Fibroblast of villous mesenchyme (primary cell): Measurements from ENCODE around the gene MBLAC2. TPM values are rescaled to one million over a fixed set of nuclear protein-coding genes. Genes with fewer than 3 reads are reported as not detected.

Source experiments
- DNase-seq: peaks from one replicate; pipeline ENCODE4 v3.0.0-alpha.2; 2010; ENCODE audit warnings: low read depth
- H3K4me3 ChIP-seq: 2 replicates; pipeline ENCODE4 v1.5.1; 2011; ENCODE audit warnings: low read depth, mild to moderate bottlenecking, low read length
- CTCF ChIP-seq: IDR thresholded peaks from 2 replicates; pipeline ENCODE4 v1.5.1; 2012; ENCODE audit warnings: low read depth, mild to moderate bottlenecking, low read length; ENCODE audit not compliant: insufficient read depth
- total RNA-seq: library from RNA; depleted of rRNA; stranded (reverse); fragments of >200 nt; gene quantifications from 2 replicates; pipeline ENCODE4 v1.2.3, GENCODE V29; 2012

The MBLAC2 gene
- total RNA-seq, 1 donor = 6.9 TPM

DNA sequence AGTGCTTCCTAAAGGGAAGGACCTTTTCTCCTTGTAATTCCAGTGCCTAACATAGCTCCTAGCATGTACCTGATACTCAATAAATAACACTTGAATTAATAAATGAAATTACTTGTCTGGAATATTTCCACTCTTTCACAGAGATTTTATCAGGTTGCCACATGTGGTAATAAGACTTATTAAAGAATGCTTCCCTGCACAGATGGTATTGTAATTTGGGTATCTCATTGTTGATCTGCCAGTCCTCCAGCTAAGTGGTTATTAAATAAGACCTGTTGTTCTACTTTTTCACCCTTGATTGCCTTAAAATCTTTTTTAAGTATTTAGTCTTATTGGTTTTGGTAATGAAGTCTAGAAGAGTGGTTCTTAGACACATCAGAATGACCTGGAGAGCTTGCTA, 36.9 kb downstream of the MBLAC2 start:
- no peak overlapping the region for H3K4me3 ChIP-seq
- no peak for TF ChIP-seq CTCF
- DNase-seq = no peak

GRCh38 chr5:90434116-90434714, 40.4 kb downstream of the MBLAC2 start:
- peak; percentile 86 for TF ChIP-seq CTCF
- no peak overlapping the region for H3K4me3 ChIP-seq
- DNase-seq = peak; percentile 56

- TF ChIP-seq CTCF = no peak
- H3K4me3 ChIP-seq = no peak overlapping the region
- DNase-seq = no peak
Observed at GRCh38 chr5:90424245-90424644, 50.3 kb downstream of the MBLAC2 start.

GRCh38 chr5:90421136-90421535, 53.4 kb downstream of the MBLAC2 start:
- DNase-seq = no peak

GRCh38 chr5:90418214-90418613, 56.4 kb downstream of the MBLAC2 start:
- no peak overlapping the region for H3K4me3 ChIP-seq
- no peak for DNase-seq
- TF ChIP-seq CTCF = no peak

More at GRCh38 chr5:90421136-90421535, 53.4 kb downstream of the MBLAC2 start:
- H3K4me3 ChIP-seq = no peak overlapping the region
- TF ChIP-seq CTCF = peak; percentile 36

GRCh38 chr5:90410178-90410762, 64.3 kb downstream of the MBLAC2 start:
- H3K4me3 ChIP-seq = peak overlapping the region; percentile 79
- DNase-seq = no peak
- no peak for TF ChIP-seq CTCF
